Small intestine (tissue), 7 donors: ENCODE results near the gene CASP2. TPM values are rescaled to one million over a fixed set of nuclear protein-coding genes. Genes with fewer than 3 reads are reported as not detected.
A peak's percentile ranks its signal among the peaks of the same experiment; 100 is the strongest.

ENCODE experiments used
- DNase-seq, 2 donors: peaks; one replicate each; pipeline versions ENCODE4 v3.0.0 to v3.0.0-alpha.2; 2013
- FAIRE-seq: peaks from 2 replicates; lab custom pipeline; 2012; peaks lifted over from hg19 to GRCh38; lab: Jason Lieb, UNC
- H3K27ac ChIP-seq, 3 donors: one replicate each; pipeline ENCODE4 v1.5.1; 2013; ENCODE audit warnings: low read length in 2 of 3, mild to moderate bottlenecking in 2 of 3, control low read depth in 1 of 3, inconsistent platforms in 1 of 3, low read depth in 1 of 3, moderate library complexity in 1 of 3
- H3K27me3 ChIP-seq, 3 donors: one replicate each; pipeline ENCODE4 v1.6.1; 2013; ENCODE audit warnings: low read length in 3 of 3, inconsistent platforms in 1 of 3; ENCODE audit not compliant: control insufficient read depth in 3 of 3, insufficient read depth in 3 of 3
- H3K36me3 ChIP-seq, 3 donors: one replicate each; pipeline ENCODE4 v1.6.1; 2013; ENCODE audit warnings: low read length in 3 of 3, inconsistent platforms in 1 of 3, low read depth in 1 of 3, mild to moderate bottlenecking in 1 of 3, moderate library complexity in 1 of 3; ENCODE audit not compliant: control insufficient read depth in 3 of 3, insufficient read depth in 2 of 3
- H3K4me1 ChIP-seq, 3 donors: one replicate each; pipeline ENCODE4 v1.6.1; 2013; ENCODE audit warnings: low read length in 2 of 3, inconsistent platforms in 1 of 3, low read depth in 1 of 3, mild to moderate bottlenecking in 1 of 3, moderate library complexity in 1 of 3; ENCODE audit not compliant: control insufficient read depth in 3 of 3, insufficient read depth in 2 of 3
- H3K4me3 ChIP-seq, 3 donors: one replicate each; pipeline ENCODE4 v1.5.1; 2013; ENCODE audit warnings: low read length in 3 of 3, control low read depth in 1 of 3, inconsistent platforms in 1 of 3, low read depth in 1 of 3, mild to moderate bottlenecking in 1 of 3, moderate library complexity in 1 of 3
- H3K9me3 ChIP-seq, 2 donors: one replicate each; pipeline ENCODE4 v1.6.1; 2013; ENCODE audit warnings: low read depth in 1 of 2, low read length in 1 of 2; ENCODE audit not compliant: control insufficient read depth in 2 of 2, insufficient read depth in 1 of 2
- WGBS, 3 donors: extraction: QIAGEN DNeasy Blood & Tissue Kit; methylation state at CpG; one replicate each; pipeline ENCODE4 v1.1.7; 2013; 5-methylcytosine and 5-hydroxymethylcytosine counted together
- polyA plus RNA-seq, 4 donors: library from polyadenylated mRNA; stranded (reverse) in 3 of 4; unstranded in 1 of 4; fragments of 200-250 nt in 3 of 4; fragments of 120-200 nt in 1 of 4; gene quantifications; one replicate each; pipeline versions ENCODE4 v1.2.1 to v1.2.3, GENCODE V29; 2013
- donor health status: healthy with polysubstance abuse.
- donor health status: control.
- donor health status: control.
- donor health status: Bipolar disorder and iron deficiency.
- donor health status: healthy.

CASP2 gene
- polyA plus RNA-seq, 4 donors = 4.9 to 29.8 (median 9.0) TPM

DNA sequence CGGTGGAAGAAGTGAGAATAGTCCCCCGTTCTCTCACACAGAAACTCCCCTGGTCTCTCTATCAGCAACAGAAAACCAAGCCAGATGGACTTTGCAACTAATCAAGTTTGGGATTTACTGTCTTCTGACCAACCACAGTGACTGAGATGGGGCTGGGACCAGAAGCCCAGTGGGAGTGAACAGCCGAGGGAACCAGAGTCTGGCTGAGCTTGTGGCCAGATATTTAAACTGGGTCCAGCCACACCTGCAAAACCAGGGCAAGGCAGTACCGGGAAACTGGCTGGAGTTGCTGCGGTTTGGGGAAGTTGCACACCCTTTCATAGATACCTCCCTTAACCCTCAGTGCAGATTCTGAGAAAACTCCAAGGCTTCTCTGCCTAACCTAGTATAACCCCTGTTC is 18.9 kb upstream of the CASP2 start:
- Histone ChIP-seq H3K27me3 (no peaks in the 10 kb centered on the region), H3K4me1 (peaks cover 6 to 41% (median 8%) of the 10 kb centered on the region in 3 donors), H3K4me3 (no peak overlapping the region), H3K36me3 (peaks cover 4 to 42% (median 18%) of the 10 kb centered on the region in 3 donors), H3K27ac (peak overlapping the region; percentile 25 to 68 (median 38)), H3K9me3 (no peaks in the 10 kb centered on the region)
- FAIRE-seq (no peak), DNase-seq (peak; percentile 72 to 92)
- WGBS, 3 donors = 10 to 60% (median 42%) methylated on average over 5 of the region's 5 CpGs

DNA sequence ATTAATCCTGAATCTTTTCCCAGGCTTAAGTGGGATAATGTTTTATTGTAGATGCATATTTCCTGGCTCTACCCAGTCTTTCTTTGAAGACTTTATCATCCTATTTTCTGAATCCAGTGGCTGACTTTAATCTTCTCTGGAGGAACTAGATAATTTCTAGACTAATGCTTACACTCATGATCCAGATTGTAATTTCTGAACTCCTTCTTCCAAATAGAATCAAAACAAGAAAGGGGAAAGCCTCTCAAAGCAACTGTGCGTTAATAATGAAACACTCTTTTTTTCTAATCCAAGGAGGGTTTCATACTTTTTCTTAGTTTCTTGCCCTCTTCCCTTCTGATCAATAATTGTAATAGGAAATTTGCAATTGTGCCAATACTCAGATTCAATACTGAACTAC is 16.9 kb upstream of the CASP2 start:
- Histone ChIP-seq H3K9me3 (no peaks in the 10 kb centered on the region), H3K4me1 (peaks cover 0 to 30% (median 6%) of the 10 kb centered on the region in 3 donors), H3K27me3 (no peaks in the 10 kb centered on the region), H3K36me3 (peaks cover 4 to 30% (median 18%) of the 10 kb centered on the region in 3 donors), H3K4me3 (no peak overlapping the region), H3K27ac (no peak overlapping the region)
- DNase-seq (no peak), FAIRE-seq (no peak)
- WGBS, 3 donors = 81 to 91% (median 89%) methylated on average over 1 of the region's 1 CpG

DNA sequence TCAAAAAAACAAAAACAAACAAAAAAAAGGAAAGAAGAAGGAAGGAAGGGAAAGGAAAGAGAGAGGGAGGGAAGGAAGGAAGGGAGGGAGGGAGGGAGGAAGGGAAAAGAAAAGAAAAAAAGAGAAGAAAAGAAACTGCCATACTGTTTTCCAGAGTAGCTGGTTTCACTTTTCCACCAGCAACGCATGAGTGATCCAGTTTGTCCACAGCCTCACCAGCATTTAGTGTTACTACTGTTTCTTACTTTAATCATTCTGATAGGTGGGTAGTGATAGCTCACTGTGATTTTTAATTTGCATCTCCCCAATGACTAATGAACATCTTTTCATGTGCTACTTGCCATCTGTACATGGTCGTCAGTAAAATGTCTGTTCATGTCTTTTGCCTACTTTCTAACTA is 15.3 kb upstream of the CASP2 start:
- 91 to 94% (median 92%) methylated on average over 2 of the region's 2 CpGs for WGBS, 3 donors
- Histone ChIP-seq H3K36me3 (peaks cover 0 to 19% (median 15%) of the 10 kb centered on the region in 3 donors), H3K27me3 (no peaks in the 10 kb centered on the region), H3K27ac (no peak overlapping the region), H3K9me3 (no peaks in the 10 kb centered on the region), H3K4me3 (no peak overlapping the region), H3K4me1 (peaks cover 0 to 17% (median 1%) of the 10 kb centered on the region in 3 donors)
- no peak for DNase-seq
- FAIRE-seq = no peak

DNA sequence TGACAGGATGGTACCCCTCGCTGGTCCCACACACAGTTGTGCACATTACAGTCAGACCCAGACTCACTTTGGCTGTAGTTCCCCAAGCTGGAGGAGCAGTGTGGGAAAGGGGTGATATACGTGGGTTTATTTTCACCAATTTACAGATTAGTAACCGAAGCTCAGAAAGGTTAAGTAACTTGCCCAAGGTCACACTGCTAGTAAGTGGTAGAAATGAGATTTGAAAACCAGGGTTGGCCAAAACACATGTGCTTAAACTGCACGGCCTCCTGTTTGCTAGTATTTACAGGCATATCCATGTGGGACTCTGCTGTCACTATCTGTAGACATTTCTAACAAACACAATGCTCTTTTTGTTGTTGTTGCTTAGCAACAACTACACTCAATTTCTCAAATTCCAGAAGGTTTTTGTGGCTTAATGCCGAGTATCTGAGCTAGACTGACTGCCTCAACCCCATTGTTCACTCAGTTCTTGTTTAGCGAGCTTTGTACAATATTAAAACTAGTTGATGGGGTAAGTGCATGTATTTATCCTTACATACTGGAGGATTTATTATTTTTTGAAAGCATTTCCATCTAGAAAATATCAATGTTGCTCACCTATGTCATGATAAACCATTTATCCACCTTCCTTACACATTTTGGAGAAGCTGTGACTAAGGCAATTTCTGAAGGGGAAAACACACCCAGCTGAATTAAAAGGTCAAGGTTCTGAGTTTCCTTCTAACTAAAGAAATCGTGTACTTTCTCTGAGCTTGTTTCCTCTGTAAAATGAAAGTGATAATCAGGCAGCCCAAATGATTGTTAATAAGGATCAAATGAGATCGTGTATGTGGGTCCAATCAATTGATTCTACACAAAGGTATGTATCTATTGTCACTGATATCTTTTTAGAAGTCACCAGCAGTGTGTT is 8.7 kb upstream of the CASP2 start:
- WGBS, 3 donors = 17 to 26% (median 18%) methylated on average over 8 of the region's 8 CpGs
- H3K4me1 ChIP-seq = peaks cover 9 to 28% (median 10%) of the 10 kb centered on the region in 3 donors
- FAIRE-seq (no peak), DNase-seq (peak; percentile 51 to 71)
- H3K27me3 ChIP-seq = no peaks in the 10 kb centered on the region
- no peak overlapping the region for H3K4me3 ChIP-seq
- no peaks in the 10 kb centered on the region for H3K9me3 ChIP-seq
- H3K36me3 ChIP-seq = no peaks in the 10 kb centered on the region
- H3K27ac ChIP-seq = peak overlapping the region; percentile 56 to 85 (median 67)

DNA sequence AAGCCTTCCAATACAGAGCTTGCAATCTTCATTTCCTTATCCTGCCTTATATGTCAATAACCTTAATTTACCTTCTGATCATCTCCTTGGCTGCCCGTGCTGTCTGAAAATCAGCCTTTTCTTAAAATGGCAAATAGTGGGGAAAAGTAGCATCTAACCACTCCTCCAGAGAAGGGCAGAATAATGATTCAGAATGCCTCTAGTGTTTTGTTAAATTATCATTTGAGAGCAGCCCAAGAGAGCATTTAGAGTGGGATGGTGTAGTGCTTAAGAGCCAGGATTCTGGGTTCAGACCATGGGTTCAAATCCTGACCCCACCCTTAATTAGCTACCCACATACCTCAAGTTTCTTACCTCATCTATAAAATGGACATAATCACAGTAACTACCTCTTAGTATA is 8.0 kb upstream of the CASP2 start:
- FAIRE-seq = no peak
- H3K4me3 ChIP-seq = no peak overlapping the region
- no peaks in the 10 kb centered on the region for H3K36me3 ChIP-seq
- H3K27ac ChIP-seq = peak overlapping the region; percentile 56 to 67 (median 65)
- H3K4me1 ChIP-seq = peaks cover 9 to 31% (median 10%) of the 10 kb centered on the region in 3 donors
- H3K27me3 ChIP-seq = no peaks in the 10 kb centered on the region
- DNase-seq = no peak
- 6 to 37% (median 14%) methylated on average over 1 of the region's 1 CpG for WGBS, 3 donors
- no peaks in the 10 kb centered on the region for H3K9me3 ChIP-seq

DNA sequence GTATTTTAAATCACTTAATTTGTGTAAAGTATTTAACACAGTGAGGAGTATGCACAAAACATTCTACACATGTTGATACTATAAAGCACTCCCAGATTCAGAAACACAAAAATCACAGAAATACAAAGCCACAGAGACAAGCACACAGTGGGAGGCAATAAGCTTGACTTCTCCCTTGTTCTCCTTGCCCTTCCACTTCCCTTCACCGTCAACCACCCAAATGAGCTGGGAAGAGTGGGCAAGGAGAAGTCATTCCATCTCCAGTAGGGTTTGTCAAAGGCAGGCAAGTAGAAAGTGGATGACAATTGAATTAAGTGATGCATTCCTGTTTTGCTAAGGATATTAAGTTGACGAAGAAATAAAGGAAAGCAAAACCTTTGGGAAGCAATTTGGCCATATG is 7.6 kb upstream of the CASP2 start:
- 83 to 88% (median 85%) methylated on average over 2 of the region's 2 CpGs for WGBS, 3 donors
- H3K27ac ChIP-seq = peak overlapping the region in 1 of 3 donors; percentile 3
- H3K36me3 ChIP-seq = no peaks in the 10 kb centered on the region
- DNase-seq (no peak), FAIRE-seq (no peak)
- H3K4me1 ChIP-seq = peaks cover 9 to 35% (median 10%) of the 10 kb centered on the region in 3 donors
- no peaks in the 10 kb centered on the region for H3K27me3 ChIP-seq
- no peaks in the 10 kb centered on the region for H3K9me3 ChIP-seq
- H3K4me3 ChIP-seq = no peak overlapping the region

DNA sequence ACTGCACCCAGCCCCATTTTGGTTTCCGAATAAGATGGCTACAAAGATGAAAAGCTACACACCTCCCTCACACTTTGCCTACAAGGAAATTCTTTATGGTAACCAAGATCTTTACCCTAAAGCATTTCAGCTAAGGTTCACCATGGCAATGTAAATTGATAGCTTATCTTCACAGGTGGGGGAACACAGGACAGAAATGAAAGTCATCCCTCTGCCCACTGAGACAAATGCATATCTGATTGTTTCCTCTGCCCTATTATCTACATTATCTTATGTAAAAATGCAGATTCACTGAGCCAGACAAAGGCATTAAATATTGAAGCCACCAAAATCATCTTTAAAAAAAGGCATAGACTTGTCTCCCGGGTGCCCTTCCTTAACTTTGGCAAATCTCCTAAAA is 6.6 kb upstream of the CASP2 start:
- Histone ChIP-seq H3K9me3 (no peaks in the 10 kb centered on the region), H3K27me3 (no peaks in the 10 kb centered on the region), H3K27ac (no peak overlapping the region), H3K4me1 (peaks cover 9 to 45% (median 10%) of the 10 kb centered on the region in 3 donors), H3K36me3 (peaks cover 0 to 7% (median 0%) of the 10 kb centered on the region in 3 donors), H3K4me3 (no peak overlapping the region)
- FAIRE-seq (no peak), DNase-seq (no peak)
- WGBS, 3 donors = 73 to 93% (median 87%) methylated on average over 2 of the region's 2 CpGs

DNA sequence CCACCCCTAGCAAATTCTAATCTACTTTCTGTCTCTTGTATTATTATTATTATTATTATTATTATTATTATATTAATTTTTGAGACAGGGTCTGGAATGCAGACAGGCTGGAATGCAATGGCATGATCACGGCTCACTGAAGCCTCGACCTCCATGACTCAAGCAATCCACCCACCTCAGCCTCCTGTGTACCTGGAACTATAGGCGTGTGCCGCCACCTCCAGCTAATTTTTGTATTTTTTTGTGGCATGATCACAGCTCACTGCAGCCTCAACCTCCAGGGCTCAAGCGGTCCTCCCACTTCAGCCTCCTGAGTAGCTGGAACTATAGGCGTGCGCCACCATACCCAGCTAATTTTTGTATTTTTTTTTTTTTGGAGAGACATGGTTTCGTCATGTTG is 6.0 kb upstream of the CASP2 start:
- WGBS, 3 donors = 94 to 97% (median 97%) methylated on average over 8 of the region's 8 CpGs
- no peaks in the 10 kb centered on the region for H3K27me3 ChIP-seq
- peaks cover 9 to 49% (median 10%) of the 10 kb centered on the region in 3 donors for H3K4me1 ChIP-seq
- no peak overlapping the region for H3K27ac ChIP-seq
- H3K4me3 ChIP-seq = no peak overlapping the region
- peaks cover 0 to 10% (median 0%) of the 10 kb centered on the region in 3 donors for H3K36me3 ChIP-seq
- no peaks in the 10 kb centered on the region for H3K9me3 ChIP-seq
- DNase-seq (no peak), FAIRE-seq (no peak)
